ENCODE results near the gene GOT2. TPM values are rescaled to one million over a fixed set of nuclear protein-coding genes. Genes with fewer than 3 reads are reported as not detected.

Gene GOT2
- total and polyA plus RNA-seq, 12 donors, result 154 to 658 (median 544) TPM

DNA sequence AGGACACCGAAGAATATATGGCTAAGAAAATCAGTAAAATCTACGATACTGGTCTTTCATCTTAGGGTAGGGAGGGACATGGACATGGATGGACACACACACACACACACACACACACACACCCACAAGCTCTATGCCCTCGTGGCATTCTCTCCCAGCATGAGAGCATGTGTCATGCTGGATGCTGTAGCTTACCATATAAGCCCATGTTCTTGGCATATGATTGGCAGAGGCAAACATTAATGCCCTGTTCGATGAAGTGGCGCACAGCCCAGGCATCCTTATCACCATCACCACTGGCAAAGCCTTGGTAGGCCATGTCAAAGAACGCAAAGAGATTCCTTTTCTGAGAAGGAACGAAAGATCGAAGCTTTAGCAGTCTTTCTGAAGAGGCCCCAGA, 17.6 kb downstream of the GOT2 start:
- no peaks in the 10 kb centered on the region for H3K27me3 ChIP-seq
- WGBS, 2 donors, result 84 to 86% methylated on average over 8 of the region's 8 CpGs
- DNase-seq (no peak), ATAC-seq (peak in 1 of 8 donors; percentile 35)
- H3K4me1 ChIP-seq, result no peaks in the 10 kb centered on the region
- TF ChIP-seq, protein P1, sequence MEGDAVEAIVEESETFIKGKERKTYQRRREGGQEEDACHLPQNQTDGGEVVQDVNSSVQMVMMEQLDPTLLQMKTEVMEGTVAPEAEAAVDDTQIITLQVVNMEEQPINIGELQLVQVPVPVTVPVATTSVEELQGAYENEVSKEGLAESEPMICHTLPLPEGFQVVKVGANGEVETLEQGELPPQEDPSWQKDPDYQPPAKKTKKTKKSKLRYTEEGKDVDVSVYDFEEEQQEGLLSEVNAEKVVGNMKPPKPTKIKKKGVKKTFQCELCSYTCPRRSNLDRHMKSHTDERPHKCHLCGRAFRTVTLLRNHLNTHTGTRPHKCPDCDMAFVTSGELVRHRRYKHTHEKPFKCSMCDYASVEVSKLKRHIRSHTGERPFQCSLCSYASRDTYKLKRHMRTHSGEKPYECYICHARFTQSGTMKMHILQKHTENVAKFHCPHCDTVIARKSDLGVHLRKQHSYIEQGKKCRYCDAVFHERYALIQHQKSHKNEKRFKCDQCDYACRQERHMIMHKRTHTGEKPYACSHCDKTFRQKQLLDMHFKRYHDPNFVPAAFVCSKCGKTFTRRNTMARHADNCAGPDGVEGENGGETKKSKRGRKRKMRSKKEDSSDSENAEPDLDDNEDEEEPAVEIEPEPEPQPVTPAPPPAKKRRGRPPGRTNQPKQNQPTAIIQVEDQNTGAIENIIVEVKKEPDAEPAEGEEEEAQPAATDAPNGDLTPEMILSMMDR (IDR thresholded peaks at IDR 0.05), result no peak
- no peaks in the 10 kb centered on the region for H3K9me3 ChIP-seq
- H3K27ac ChIP-seq, result no peak overlapping the region
- H3K36me3 ChIP-seq, result peaks cover 0 to 100% (median 63%) of the 10 kb centered on the region in 9 donors
- intact Hi-C loops (cut with DNase I), result no loop called here
- no peak overlapping the region for H3K4me3 ChIP-seq

DNA sequence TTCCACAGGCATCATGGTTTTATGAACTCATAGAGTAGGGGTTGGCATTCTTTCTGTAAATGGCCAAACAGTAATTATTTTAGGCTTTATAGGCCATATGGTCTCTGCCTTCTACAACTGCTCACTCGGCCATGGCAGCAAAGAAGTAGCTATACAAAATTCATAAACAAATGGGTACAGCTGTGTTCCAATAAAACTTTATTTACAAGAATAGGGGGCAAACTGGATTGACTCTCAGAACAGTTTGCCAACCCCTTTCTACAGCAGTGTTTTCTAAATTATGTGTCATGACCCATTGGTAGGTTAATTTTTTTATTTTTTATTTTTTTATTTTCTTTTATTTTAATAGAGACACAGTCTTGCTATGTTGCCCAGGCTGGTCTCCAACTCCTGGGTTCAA, 20.4 kb downstream of the GOT2 start:
- Histone ChIP-seq H3K4me1 (no peaks in the 10 kb centered on the region), H3K27ac (no peak overlapping the region), H3K36me3 (peaks cover 0 to 100% (median 48%) of the 10 kb centered on the region in 9 donors), H3K4me3 (no peak overlapping the region), H3K9me3 (no peaks in the 10 kb centered on the region), H3K27me3 (no peaks in the 10 kb centered on the region)
- intact Hi-C loops (cut with DNase I), result no loop called here
- ATAC-seq (no peak), DNase-seq (no peak)
- TF ChIP-seq, protein P1 (IDR thresholded peaks at IDR 0.05), result no peak
- WGBS, 2 donors, result 92% methylated on average over 1 of the region's 1 CpG

DNA sequence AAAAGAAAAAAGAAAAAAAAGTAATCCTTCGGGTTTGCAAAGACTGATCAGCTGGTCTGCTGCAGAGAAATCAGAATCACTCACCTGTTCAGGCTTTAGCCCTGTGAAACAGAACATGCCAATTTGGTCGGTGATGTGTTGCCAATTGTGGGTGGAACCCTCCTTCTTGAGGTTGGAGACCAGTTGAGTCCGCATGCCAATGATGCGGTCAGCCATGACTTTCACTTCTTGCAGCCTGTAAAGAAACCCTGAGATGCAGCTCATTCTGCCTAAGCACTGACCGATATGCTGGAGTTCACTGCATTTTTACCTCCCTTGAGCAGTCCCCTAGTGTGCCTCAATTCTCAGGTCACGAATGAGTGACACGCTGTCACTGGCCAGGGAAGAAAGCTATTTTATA, 24.8 kb downstream of the GOT2 start:
- H3K9me3 ChIP-seq, result no peaks in the 10 kb centered on the region
- intact Hi-C loops (cut with DNase I), result no loop called here
- ATAC-seq (no peak), DNase-seq (no peak)
- H3K4me3 ChIP-seq, result no peak overlapping the region
- H3K36me3 ChIP-seq, result peaks cover 0 to 89% (median 37%) of the 10 kb centered on the region in 9 donors
- no peak overlapping the region for H3K27ac ChIP-seq
- 94 to 95% methylated on average over 7 of the region's 7 CpGs for WGBS, 2 donors
- H3K27me3 ChIP-seq, result no peaks in the 10 kb centered on the region
- TF ChIP-seq, protein P1 (IDR thresholded peaks at IDR 0.05), result no peak
- peaks cover 0 to 13% (median 4%) of the 10 kb centered on the region in 9 donors for H3K4me1 ChIP-seq

DNA sequence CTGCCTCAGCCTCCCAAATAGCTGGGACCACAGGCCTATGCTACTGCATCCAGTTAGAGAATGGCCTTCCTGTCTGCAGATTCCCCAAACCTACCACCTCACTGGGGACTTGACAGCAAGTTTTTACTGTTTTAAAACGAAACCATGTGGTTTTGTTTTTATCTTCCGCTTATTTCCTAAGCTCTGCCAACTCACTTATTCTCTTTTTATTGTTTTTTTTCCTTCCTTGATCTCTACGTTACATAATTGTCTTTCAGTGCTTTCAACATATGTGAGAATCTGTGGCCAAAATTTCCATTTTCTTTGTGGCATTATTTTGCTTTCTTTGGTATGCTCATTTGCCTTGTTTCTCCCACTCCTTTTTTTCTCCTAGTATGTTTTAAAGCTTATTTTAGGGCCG, 35.0 kb downstream of the GOT2 start:
- intact Hi-C loops (cut with DNase I), result loop anchor here in 1 of 10 donors (5.0 kb wide), 1 partner anchor 33 kb away; the partner anchor contains the start of gene GOT2
- DNase-seq (no peak), ATAC-seq (no peak)
- H3K27ac ChIP-seq, result peak overlapping the region in 2 of 10 donors; percentile 35 to 38
- H3K4me1 ChIP-seq, result peaks cover 0 to 16% (median 5%) of the 10 kb centered on the region in 9 donors
- TF ChIP-seq, protein P1 (IDR thresholded peaks at IDR 0.05), result no peak
- H3K27me3 ChIP-seq, result no peaks in the 10 kb centered on the region
- 75 to 79% methylated on average over 4 of the region's 4 CpGs for WGBS, 2 donors
- H3K36me3 ChIP-seq, result no peaks in the 10 kb centered on the region
- no peak overlapping the region for H3K4me3 ChIP-seq
- peaks cover 0 to 5% (median 0%) of the 10 kb centered on the region in 11 donors for H3K9me3 ChIP-seq
